Measurements from ENCODE around the gene MYO10. TPM values are rescaled to one million over a fixed set of nuclear protein-coding genes. Genes with fewer than 3 reads are reported as not detected.

MYO10 gene
- total and polyA plus RNA-seq, 8 donors: 32.6 to 71.5 (median 65.0) TPM

DNA sequence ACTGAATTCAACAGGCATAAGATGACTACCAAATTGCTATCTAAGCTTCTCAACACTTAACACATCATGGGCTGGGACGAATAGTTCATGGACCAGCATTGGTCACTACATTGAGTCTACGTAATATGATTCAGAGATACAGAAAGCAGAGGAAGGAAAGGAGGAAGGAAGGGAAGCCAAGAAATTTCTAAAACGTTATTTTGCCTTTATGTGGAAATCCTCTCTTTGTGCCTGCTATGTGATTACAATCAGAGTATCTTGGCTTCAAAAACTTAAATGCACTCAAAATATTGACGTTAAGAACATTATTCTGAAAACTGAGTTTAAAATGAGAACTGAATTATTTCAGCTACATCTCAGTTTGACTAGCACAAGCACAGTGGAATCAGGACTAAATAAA lies 231.1 kb downstream of the MYO10 start:
- Histone ChIP-seq H3K4me1 (no peaks in the 10 kb centered on the region), H3K27ac (no peak overlapping the region), H3K9me3 (no peaks in the 10 kb centered on the region), H3K27me3 (no peaks in the 10 kb centered on the region), H3K36me3 (peaks cover 0 to 61% of the 10 kb centered on the region in 2 donors), H3K4me3 (no peak overlapping the region)
- TF ChIP-seq, protein P1, sequence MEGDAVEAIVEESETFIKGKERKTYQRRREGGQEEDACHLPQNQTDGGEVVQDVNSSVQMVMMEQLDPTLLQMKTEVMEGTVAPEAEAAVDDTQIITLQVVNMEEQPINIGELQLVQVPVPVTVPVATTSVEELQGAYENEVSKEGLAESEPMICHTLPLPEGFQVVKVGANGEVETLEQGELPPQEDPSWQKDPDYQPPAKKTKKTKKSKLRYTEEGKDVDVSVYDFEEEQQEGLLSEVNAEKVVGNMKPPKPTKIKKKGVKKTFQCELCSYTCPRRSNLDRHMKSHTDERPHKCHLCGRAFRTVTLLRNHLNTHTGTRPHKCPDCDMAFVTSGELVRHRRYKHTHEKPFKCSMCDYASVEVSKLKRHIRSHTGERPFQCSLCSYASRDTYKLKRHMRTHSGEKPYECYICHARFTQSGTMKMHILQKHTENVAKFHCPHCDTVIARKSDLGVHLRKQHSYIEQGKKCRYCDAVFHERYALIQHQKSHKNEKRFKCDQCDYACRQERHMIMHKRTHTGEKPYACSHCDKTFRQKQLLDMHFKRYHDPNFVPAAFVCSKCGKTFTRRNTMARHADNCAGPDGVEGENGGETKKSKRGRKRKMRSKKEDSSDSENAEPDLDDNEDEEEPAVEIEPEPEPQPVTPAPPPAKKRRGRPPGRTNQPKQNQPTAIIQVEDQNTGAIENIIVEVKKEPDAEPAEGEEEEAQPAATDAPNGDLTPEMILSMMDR (IDR thresholded peaks at IDR 0.05): no peak
- DNase-seq (no peak), ATAC-seq (no peak)
- intact Hi-C loops (cut with DNase I): no loop called here

DNA sequence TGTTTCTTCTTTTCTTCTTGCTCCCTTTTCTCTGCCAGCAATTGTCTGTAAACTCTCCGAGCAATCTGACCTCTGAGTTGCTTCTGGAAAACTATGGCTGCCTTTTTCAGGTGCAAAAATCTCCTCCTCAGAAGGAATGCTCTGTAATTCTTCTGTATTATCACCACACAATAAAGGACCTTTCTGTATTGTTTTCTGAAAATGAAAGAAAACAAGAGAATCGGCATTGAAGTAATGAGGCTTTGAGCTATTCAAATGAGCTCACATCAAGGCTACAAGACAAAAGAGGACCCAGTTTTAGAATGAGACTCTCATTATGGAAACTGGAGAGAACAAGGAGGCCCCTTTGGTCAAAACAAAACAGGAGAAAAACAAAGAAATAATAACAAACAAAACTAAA lies 233.1 kb downstream of the MYO10 start:
- H3K4me3 ChIP-seq: no peak overlapping the region
- H3K27ac ChIP-seq: no peak overlapping the region
- no peaks in the 10 kb centered on the region for H3K4me1 ChIP-seq
- DNase-seq (no peak), ATAC-seq (no peak)
- no peaks in the 10 kb centered on the region for H3K9me3 ChIP-seq
- peaks cover 0 to 59% of the 10 kb centered on the region in 2 donors for H3K36me3 ChIP-seq
- TF ChIP-seq, protein P1 (IDR thresholded peaks at IDR 0.05): no peak
- no peaks in the 10 kb centered on the region for H3K27me3 ChIP-seq
- intact Hi-C loops (cut with DNase I): no loop called here

DNA sequence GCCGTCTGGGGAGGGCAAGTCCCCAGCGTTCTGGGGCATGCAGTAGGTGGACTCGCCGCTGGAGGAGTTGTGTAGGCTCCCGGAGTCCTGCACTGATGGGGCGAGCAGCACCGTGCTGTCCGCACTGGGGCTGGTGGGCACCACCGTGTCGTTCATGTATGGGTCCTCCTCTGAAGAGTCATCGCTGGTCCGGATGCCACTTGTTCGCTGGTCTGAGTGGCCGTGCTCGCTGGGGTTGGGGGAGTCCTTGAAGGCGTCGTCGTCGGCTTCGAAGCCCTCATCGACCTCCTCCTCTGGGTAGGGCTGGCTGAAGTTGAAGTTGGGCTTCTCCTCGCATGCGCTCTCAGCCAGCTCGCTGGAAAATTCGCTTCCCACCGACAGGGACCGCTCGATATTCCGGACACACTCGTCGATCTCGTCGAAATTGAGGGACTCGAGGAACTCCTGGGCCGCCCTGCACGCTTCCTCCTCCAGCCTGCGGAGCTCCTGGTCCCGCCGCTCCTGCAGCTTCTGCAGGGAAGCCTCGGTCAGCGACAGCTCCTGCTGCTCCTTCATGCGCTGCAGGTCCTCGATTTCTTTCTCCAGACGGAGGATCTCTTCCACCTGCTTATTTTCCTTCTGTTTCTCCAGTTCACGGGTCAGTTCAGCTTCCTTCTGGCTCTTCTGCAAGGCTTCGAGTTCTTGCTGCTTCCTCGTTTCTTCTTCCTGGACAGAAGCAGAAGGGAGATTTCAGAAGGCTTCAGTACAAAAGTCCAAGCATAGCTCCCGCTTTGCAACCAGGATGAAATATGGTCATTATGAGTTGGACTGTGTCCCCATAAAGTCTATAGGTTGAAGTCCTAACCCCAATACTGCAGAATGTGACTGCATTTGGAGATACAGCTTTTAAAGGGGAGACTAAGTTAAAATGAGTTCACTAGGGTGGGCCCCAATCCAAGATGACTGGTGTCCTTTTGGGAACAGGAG lies 234.7 kb downstream of the MYO10 start:
- DNase-seq: no peak
- H3K27ac ChIP-seq: no peak overlapping the region
- H3K4me1 ChIP-seq: no peaks in the 10 kb centered on the region
- intact Hi-C loops (cut with DNase I): no loop called here
- no peak overlapping the region for H3K4me3 ChIP-seq
- TF ChIP-seq, protein P1 (IDR thresholded peaks at IDR 0.05): no peak
- peaks cover 0 to 52% of the 10 kb centered on the region in 2 donors for H3K36me3 ChIP-seq
- H3K9me3 ChIP-seq: no peaks in the 10 kb centered on the region
- no peak for ATAC-seq
- H3K27me3 ChIP-seq: no peaks in the 10 kb centered on the region

DNA sequence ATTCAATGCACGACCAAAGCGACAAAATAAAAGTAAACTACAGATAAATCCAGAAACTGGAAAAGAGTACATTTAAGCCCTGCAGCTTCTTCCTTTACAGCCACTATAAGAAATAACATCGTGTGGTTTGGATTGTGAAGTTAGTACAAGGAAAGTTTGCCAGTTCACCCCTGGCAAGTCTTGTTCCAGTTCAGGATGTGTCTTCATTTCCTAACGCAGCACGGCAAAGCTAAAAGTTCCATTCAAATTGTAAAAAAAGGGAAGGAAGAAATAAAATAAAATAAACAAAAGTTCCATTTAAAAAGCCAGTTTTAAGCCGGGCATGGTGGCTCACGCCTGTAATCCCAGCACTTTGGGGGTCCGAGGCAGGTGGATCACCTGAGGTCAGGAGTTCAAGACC lies 236.0 kb downstream of the MYO10 start:
- TF ChIP-seq, protein P1 (IDR thresholded peaks at IDR 0.05): no peak
- Histone ChIP-seq H3K27ac (no peak overlapping the region), H3K36me3 (peaks cover 0 to 52% of the 10 kb centered on the region in 2 donors), H3K4me1 (no peaks in the 10 kb centered on the region), H3K9me3 (no peaks in the 10 kb centered on the region), H3K27me3 (no peaks in the 10 kb centered on the region), H3K4me3 (no peak overlapping the region)
- DNase-seq: no peak
- intact Hi-C loops (cut with DNase I): no loop called here
- ATAC-seq: no peak

DNA sequence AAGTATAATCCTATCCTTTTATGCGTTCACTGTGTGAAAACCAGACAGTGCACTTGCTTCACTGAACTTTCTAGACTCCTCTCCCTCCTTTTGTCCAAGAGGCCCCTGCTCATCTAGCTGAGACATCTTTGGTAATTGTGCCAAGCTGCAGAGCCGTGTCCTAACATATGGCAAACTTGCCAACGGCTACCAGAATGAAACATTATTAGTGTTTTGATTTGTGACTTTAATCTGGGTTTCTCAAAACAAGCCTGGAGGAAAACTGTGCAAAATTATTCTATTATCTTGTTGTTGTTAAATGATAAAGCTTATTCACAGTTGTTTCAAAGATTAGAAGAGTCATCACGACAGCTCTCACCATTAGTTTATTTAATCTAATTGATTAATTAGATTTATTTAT lies 240.3 kb downstream of the MYO10 start:
- H3K4me3 ChIP-seq: no peak overlapping the region
- no peak for ATAC-seq
- intact Hi-C loops (cut with DNase I): no loop called here
- DNase-seq: no peak
- H3K27me3 ChIP-seq: no peaks in the 10 kb centered on the region
- TF ChIP-seq, protein P1 (IDR thresholded peaks at IDR 0.05): no peak
- H3K36me3 ChIP-seq: peaks cover 0 to 32% of the 10 kb centered on the region in 2 donors
- no peaks in the 10 kb centered on the region for H3K4me1 ChIP-seq
- no peaks in the 10 kb centered on the region for H3K9me3 ChIP-seq
- no peak overlapping the region for H3K27ac ChIP-seq

Data from left lung (tissue), 10 donors.